CD14-positive monocyte (primary cell): ENCODE measurements around the gene KLHL25. TPM values are rescaled to one million over a fixed set of nuclear protein-coding genes. Genes with fewer than 3 reads are reported as not detected.

Experiments
- DNase-seq, 3 donors: peaks; one replicate each; pipeline ENCODE4 v3.0.0-alpha.2; 2011 to 2022
- H2AFZ ChIP-seq: 2 replicates; pipeline ENCODE4 v1.6.0; 2012; ENCODE audit warnings: mild to moderate bottlenecking, low read depth, low read length, inconsistent platforms; ENCODE audit not compliant: insufficient read depth, poor library complexity, severe bottlenecking
- H3K27ac ChIP-seq, 2 donors: 1 replicate in 1 of 2; 2 replicates in 1 of 2; pipeline ENCODE4 v1.5.1; 2012 to 2013; ENCODE audit warnings: low read length in 2 of 2, control low read depth in 1 of 2, inconsistent platforms in 1 of 2, low read depth in 1 of 2, mild to moderate bottlenecking in 1 of 2
- H3K27me3 ChIP-seq, 2 donors: one replicate each; pipeline versions ENCODE4 v1.6.0 to v1.6.1; 2011 to 2013; ENCODE audit warnings: low read length in 2 of 2; ENCODE audit not compliant: control insufficient read depth in 2 of 2, insufficient read depth in 2 of 2
- H3K36me3 ChIP-seq, 2 donors: replicated peaks in 1 of 2; 1 replicate in 1 of 2; 2 replicates in 1 of 2; pipeline versions ENCODE4 v1.5.1 to v1.6.1; 2012 to 2013; ENCODE audit warnings: low read length in 2 of 2, control low read depth in 1 of 2, inconsistent platforms in 1 of 2, mild to moderate bottlenecking in 1 of 2; ENCODE audit not compliant: insufficient read depth in 2 of 2, control insufficient read depth in 1 of 2
- H3K4me1 ChIP-seq, 2 donors: 1 replicate in 1 of 2; 2 replicates in 1 of 2; pipeline versions ENCODE4 v1.5.1 to v1.6.1; 2012 to 2013; ENCODE audit warnings: low read length in 2 of 2, control low read depth in 1 of 2, inconsistent platforms in 1 of 2, mild to moderate bottlenecking in 1 of 2, moderate library complexity in 1 of 2; ENCODE audit not compliant: insufficient read depth in 2 of 2, control insufficient read depth in 1 of 2
- H3K4me2 ChIP-seq: replicated peaks from 2 replicates; pipeline ENCODE3; 2012; ENCODE audit warnings: low read length, moderate library complexity, mild to moderate bottlenecking; ENCODE audit not compliant: poor library complexity, severe bottlenecking; ENCODE audit errors: extremely low read depth
- H3K4me3 ChIP-seq, 3 experiments: fragments of 200-600 bp in 1 of 3; sonication (generic) in 1 of 3; replicated peaks in 1 of 3; 1 replicate in 2 of 3; 2 replicates in 1 of 3; pipeline ENCODE4 v1.5.1; 2011 to 2013; ENCODE audit warnings: low read length in 3 of 3, mild to moderate bottlenecking in 3 of 3, control low read depth in 2 of 3, low read depth in 2 of 3, inconsistent platforms in 1 of 3, moderate library complexity in 1 of 3
- H3K79me2 ChIP-seq: 2 replicates; pipeline ENCODE4 v1.6.0; 2012; ENCODE audit warnings: mild to moderate bottlenecking, control low read depth, inconsistent platforms, low read length, moderate library complexity; ENCODE audit not compliant: insufficient read depth
- H3K9ac ChIP-seq: 2 replicates; pipeline ENCODE4 v1.6.0; 2017; ENCODE audit warnings: low read length, mild to moderate bottlenecking; ENCODE audit not compliant: insufficient read depth, poor library complexity, severe bottlenecking
- H3K9me3 ChIP-seq, 2 donors: replicated peaks in 1 of 2; 1 replicate in 1 of 2; 2 replicates in 1 of 2; pipeline versions ENCODE4 v1.5.1 to v1.6.1; 2012 to 2013; ENCODE audit warnings: low read length in 2 of 2, control low read depth in 1 of 2; ENCODE audit not compliant: control insufficient read depth in 1 of 2, insufficient read depth in 1 of 2
- H4K20me1 ChIP-seq: 2 replicates; pipeline ENCODE4 v1.6.0; 2012; ENCODE audit warnings: mild to moderate bottlenecking, low read length, control low read depth, moderate library complexity; ENCODE audit not compliant: insufficient read depth
- H3K27ac Mint-ChIP-seq, 7 donors: one replicate each; pipeline ENCODE4 v1.8.0; 2020; ENCODE audit warnings: mild to moderate bottlenecking in 7 of 7, mixed read lengths in 7 of 7, moderate library complexity in 6 of 7, inconsistent platforms in 2 of 7
- H3K27me3 Mint-ChIP-seq, 3 donors: one replicate each; pipeline ENCODE4 v1.8.0; 2021 to 2022; ENCODE audit warnings: low read depth in 3 of 3, mild to moderate bottlenecking in 3 of 3, mixed read lengths in 3 of 3, moderate library complexity in 3 of 3, inconsistent platforms in 1 of 3
- H3K36me3 Mint-ChIP-seq, 2 donors: one replicate each; pipeline ENCODE4 v1.8.0; 2020; ENCODE audit warnings: mixed read lengths in 2 of 2, inconsistent platforms in 1 of 2, mild to moderate bottlenecking in 1 of 2
- H3K4me1 Mint-ChIP-seq: one replicate; pipeline ENCODE4 v1.8.0; 2020; ENCODE audit warnings: mild to moderate bottlenecking, mixed read lengths
- H3K4me3 Mint-ChIP-seq, 2 donors: one replicate each; pipeline ENCODE4 v1.8.0; 2020; ENCODE audit warnings: mild to moderate bottlenecking in 2 of 2, mixed read lengths in 2 of 2, moderate library complexity in 1 of 2
- H3K9me3 Mint-ChIP-seq, 7 donors: one replicate each; pipeline ENCODE4 v1.8.0; 2020 to 2022; ENCODE audit warnings: mixed read lengths in 7 of 7, mild to moderate bottlenecking in 6 of 7, moderate library complexity in 6 of 7, inconsistent platforms in 2 of 7
- WGBS: methylation state at CpG from one replicate; pipeline ENCODE4 v1.1.5; 2013; ENCODE audit warnings: missing lambda C conversion rate; ENCODE audit not compliant: insufficient coverage; 5-methylcytosine and 5-hydroxymethylcytosine counted together
- intact Hi-C, 2 donors: fragments of 100-400 bp; cut with micrococcal nuclease; formaldehyde crosslinking; loops; one replicate each; pipeline versions ENCODE4 v1.15.0 to v1.15.1; 2023
- polyA plus RNA-seq, 3 donors: library from polyadenylated mRNA; depleted of rRNA in 1 of 3; unstranded in 2 of 3; stranded (reverse) in 1 of 3; fragments of 300-500 nt in 2 of 3; fragments of >200 nt in 1 of 3; fragmentation: Illumina TruSeq in 2 of 3; gene quantifications; 1 replicate in 2 of 3; 2 replicates in 1 of 3; pipeline ENCODE4 v1.2.3, GENCODE V29; 2012 to 2021
- TF ChIP-seq, protein P1 (sequence below): fragments of 200-600 bp; IDR thresholded peaks from one replicate; pipeline ENCODE4 v1.8.0; 2022; ENCODE audit warnings: antibody characterized with exemption, mild to moderate bottlenecking

The KLHL25 gene
- polyA plus RNA-seq, 3 donors: 0.27 to 0.60 (median 0.40) TPM

DNA sequence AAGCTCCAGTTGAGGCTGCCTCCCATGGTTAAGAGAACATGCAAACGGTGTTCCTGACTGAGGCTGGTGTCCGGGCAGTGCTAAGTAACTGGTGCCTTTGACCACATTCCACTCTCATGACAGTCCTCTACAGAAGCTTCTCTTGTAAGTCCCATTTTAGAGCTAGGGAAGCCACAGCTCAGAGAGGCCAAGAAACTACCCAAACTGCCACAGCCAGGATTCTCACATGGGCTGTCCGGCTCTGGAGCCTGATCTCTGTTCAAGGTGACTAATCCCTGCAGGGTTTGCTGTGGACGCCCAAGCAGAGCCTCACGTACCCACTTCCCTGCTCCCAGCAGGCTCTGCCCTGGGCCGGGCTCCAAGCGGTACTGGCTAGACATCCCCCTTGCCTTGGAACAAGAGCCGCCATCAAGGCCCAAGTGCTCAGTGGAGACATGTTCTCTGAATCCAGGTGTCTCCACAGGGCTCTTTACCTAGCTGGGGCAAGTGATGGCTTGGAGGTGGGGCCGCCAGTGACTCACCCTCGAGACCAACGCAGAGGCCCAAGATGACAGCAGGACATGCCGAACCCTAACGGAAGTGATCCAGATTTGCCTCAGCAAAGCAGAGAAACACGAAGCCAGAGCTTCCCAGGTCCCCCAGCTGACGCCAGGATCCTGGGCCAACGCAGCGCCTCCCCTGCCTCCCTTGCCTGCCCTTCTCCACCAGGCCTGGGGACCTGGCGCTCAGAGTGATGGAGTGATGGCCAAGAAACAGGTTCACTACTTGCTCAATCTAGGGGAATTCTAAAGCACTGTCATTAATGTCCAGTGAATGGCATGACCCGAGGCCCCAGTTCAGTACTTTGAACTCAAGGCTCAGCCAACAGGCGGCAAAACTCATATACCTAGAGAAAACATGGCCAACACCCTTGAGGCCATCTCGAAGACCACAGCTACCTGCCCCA is 24.4 kb downstream of the KLHL25 start:
- H3K27ac Mint-ChIP-seq: peak overlapping the region in 1 of 7 donors; percentile 75
- H3K4me3 ChIP-seq: no peak overlapping the region

DNA sequence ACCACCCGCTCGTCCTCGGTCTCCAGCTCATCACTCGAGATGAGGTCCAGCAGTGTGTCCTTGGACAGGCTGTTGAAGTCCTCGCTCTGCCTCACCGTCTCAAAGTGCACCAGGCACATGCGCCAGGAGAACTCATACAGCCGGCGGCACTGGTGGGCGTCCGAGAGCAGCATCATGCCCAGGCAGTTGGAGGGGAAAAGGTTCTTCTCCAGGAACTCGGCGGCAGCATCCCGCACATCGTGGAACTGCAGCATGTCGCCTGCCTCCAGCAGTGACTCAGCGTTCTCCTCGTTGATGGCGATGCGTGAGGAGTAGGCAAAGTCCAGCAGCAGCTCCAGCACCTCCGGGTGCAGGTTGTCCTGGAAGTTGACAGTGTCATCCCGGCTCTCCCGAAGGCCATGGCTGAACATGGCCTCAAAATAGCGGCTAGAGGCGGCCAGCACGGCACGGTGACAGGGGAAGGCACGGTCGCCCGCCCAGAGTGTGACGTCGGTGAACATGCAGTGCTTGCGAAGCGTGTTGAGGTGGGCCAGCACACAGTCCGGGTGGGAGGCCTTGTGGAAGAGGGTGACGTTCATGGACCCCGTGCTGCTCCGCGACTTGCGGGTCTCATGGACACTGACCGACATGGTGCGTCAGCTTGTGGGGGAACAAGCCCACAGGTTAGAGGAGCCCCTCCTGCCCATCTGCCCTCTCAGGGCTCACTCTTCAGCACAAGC is 25.4 kb downstream of the KLHL25 start:
- peaks cover 0 to 2% (median 0%) of the 10 kb centered on the region in 3 donors for H3K27me3 Mint-ChIP-seq
- H3K4me1 Mint-ChIP-seq: peaks cover 6% of the 10 kb centered on the region
- Histone ChIP-seq H3K4me3 (no peak overlapping the region), H3K4me2 (no peak overlapping the region), H2AFZ (no peak overlapping the region), H3K27me3 (no peaks in the 10 kb centered on the region), H3K4me1 (no peaks in the 10 kb centered on the region), H3K9me3 (peaks cover 0 to 17% of the 10 kb centered on the region in 2 donors), H4K20me1 (no peaks in the 10 kb centered on the region), H3K27ac (no peak overlapping the region), H3K9ac (no peak overlapping the region), H3K79me2 (no peaks in the 10 kb centered on the region), H3K36me3 (no peaks in the 10 kb centered on the region)
- DNase-seq: no peak
- H3K27ac Mint-ChIP-seq: no peak overlapping the region
- H3K36me3 Mint-ChIP-seq: no peaks in the 10 kb centered on the region
- intact Hi-C loops: no loop called here
- TF ChIP-seq, protein P1, sequence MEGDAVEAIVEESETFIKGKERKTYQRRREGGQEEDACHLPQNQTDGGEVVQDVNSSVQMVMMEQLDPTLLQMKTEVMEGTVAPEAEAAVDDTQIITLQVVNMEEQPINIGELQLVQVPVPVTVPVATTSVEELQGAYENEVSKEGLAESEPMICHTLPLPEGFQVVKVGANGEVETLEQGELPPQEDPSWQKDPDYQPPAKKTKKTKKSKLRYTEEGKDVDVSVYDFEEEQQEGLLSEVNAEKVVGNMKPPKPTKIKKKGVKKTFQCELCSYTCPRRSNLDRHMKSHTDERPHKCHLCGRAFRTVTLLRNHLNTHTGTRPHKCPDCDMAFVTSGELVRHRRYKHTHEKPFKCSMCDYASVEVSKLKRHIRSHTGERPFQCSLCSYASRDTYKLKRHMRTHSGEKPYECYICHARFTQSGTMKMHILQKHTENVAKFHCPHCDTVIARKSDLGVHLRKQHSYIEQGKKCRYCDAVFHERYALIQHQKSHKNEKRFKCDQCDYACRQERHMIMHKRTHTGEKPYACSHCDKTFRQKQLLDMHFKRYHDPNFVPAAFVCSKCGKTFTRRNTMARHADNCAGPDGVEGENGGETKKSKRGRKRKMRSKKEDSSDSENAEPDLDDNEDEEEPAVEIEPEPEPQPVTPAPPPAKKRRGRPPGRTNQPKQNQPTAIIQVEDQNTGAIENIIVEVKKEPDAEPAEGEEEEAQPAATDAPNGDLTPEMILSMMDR: no peak
- no peak overlapping the region for H3K4me3 Mint-ChIP-seq
- 97% methylated on average over 41 of the region's 42 CpGs for WGBS
- H3K9me3 Mint-ChIP-seq: peaks cover 0 to 17% (median 9%) of the 10 kb centered on the region in 7 donors

More for the DNA sequence above, 24.4 kb downstream of the KLHL25 start:
- Histone ChIP-seq H3K9ac (no peak overlapping the region), H2AFZ (no peak overlapping the region), H3K4me1 (no peaks in the 10 kb centered on the region), H3K79me2 (no peaks in the 10 kb centered on the region), H3K27ac (no peak overlapping the region), H3K27me3 (no peaks in the 10 kb centered on the region), H3K4me2 (no peak overlapping the region), H4K20me1 (no peaks in the 10 kb centered on the region), H3K36me3 (no peaks in the 10 kb centered on the region), H3K9me3 (peaks cover 0 to 17% of the 10 kb centered on the region in 2 donors)
- no peak for DNase-seq
- TF ChIP-seq, protein P1: no peak
- H3K27me3 Mint-ChIP-seq: peaks cover 0 to 1% (median 0%) of the 10 kb centered on the region in 3 donors
- H3K4me3 Mint-ChIP-seq: no peak overlapping the region
- no peaks in the 10 kb centered on the region for H3K36me3 Mint-ChIP-seq
- peaks cover 0 to 17% (median 9%) of the 10 kb centered on the region in 7 donors for H3K9me3 Mint-ChIP-seq
- WGBS: 98% methylated on average over 17 of the region's 21 CpGs
- H3K4me1 Mint-ChIP-seq: peaks cover 6% of the 10 kb centered on the region
- intact Hi-C loops: no loop called here
